HG03135 (cell line): Measurements from ENCODE around the gene ATP7B.
"Not testable (repeated sequence)": the region's sequence is repeated elsewhere in the genome, so short reads cannot be mapped to it uniquely, and the experiment has no call there.

Experiments
- ATAC-seq: cut with Tn5 transposase; IDR thresholded peaks from one replicate; pipeline ENCODE4 v1.9.1; 2021; ENCODE audit warnings: mild to moderate bottlenecking, moderate library complexity; ENCODE audit not compliant: unreplicated experiment

ATP7B gene

DNA sequence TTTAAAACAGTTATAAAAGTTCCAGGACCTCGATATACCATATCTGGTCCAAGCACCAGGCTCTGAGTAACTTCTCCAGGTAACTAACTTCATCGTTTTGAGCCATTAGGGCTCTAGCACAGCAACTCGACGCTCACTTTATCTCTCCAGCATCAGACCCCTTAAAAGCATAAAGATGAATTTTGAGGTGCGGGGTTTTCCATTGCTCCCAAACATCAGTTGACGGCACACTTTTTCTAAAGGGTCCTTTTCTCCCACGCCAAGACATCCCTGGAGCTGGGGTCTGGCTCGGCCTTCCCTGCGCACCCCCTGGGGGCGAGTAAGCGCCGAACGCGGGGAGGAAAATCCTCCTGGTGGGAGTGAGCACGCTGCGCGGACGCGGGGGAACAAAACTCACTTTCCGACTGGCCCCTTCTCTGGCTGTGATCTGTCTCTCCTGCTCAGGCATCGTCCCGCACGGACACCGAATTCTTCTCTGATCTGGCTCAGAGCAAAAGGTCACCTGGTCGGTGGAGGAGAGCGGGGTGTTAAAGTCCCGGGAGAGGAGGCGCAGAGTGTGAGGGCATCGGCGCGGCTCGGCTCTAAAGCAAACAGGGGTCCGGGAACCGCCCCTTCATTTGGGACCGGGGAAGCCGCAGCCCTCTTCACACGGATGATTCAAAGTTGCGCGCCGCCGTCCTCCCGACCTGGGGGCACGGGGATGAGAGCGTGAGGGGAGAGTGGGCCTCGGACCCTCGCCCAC is at the start of gene ATP7B:
Gene ATP7B, minus strand, starts transcription at position 561 of the 742 bp plus-strand sequence. Its CDS starts 113 bp downstream, at position 448.
- peak; percentile 11 for ATAC-seq

DNA sequence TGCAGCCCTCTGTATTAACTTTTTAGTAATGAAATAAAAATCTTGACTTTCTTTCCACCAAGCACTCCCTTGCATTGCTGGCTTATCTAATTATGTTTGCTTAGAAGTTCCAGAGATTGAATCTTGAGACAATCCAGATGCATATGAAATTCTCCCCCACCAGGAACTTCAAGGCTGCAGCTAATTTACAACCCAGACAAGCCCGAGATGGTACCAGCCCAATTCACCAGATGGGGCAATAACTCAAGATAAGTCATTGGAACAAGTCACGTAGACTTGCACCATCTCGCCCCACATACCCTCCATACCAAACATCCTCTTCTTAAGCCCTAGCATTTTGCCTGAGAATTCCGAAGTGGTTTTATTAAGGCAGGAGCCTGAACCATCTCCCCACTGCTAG is 42.2 kb upstream of the ATP7B start:
- no peak for ATAC-seq

DNA sequence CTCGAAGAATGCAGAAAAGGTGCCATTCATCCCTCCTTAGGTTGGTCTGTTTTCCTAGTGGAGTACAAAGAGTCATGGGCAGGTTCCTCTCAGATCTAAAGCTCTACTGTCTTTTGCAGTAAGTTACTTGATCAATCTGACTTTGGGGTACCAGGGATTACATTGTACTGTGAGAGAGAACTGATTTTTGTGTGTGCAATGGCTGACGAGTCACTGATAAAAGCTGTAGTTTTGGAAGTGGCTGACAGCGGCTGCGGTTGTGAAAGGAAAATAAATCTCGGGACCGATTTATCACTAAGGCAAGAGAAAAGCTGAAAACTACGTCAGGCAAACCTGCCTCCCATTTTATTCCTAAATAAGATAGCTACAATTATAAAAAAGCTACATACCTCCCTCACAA is 40.1 kb upstream of the ATP7B start:
- ATAC-seq = no peak

DNA sequence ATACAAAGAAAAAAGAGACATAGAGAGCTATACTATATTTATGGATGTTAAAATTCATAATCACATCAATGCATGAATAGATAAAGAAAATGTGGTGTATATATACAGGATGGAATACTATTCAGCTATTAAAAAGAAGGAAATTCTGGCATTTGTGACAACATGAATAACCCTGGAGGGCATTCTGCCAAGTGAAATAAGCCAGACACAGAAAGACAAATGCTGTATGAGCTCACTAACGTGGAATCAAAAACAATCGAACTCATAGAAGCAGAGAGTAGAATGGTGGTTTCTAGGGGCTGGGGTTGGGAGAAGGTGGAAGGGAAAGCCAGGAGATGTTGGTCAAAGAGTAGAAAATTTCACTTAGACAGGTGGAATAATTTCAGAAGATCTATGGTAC is 37.3 kb upstream of the ATP7B start:
- no peak for ATAC-seq

DNA sequence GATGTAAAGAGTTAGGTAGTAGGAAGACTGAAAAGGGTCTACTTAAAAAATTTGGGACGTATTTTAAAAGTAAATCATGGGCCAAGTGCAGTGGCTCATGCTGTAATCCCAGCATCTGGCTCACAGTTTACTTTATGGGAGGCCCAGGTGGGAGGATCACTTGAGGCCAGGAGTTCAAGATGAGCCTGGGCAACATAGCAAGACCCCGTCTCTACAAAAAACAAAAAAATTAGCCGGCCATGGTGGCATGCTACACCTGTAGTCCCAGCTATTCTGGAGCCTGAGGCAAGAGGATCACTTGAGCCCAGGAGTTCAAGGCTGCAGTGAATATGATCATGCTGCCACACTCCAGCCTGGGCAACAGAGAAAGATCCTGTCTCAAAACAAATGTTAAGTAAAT is 36.2 kb upstream of the ATP7B start:
- ATAC-seq = no peak

DNA sequence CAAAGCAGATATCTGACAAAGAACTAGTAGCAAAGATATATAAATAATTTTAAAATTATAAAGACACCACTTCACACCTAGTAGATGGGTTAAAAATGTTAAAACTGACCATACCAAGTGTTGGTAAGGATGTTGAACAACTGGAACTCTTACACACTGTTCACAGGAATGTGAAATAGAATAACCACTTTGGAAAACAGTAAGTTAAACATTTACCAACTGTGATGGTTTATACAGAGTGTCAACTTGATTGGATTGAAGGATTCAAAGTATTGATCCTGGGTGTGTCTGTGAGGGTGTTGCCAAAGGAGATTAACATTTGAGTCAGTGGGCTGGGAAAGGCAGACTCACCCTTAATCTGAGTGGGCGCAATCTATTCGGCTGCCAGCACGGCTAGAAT is 32.4 kb upstream of the ATP7B start:
- ATAC-seq = no peak

DNA sequence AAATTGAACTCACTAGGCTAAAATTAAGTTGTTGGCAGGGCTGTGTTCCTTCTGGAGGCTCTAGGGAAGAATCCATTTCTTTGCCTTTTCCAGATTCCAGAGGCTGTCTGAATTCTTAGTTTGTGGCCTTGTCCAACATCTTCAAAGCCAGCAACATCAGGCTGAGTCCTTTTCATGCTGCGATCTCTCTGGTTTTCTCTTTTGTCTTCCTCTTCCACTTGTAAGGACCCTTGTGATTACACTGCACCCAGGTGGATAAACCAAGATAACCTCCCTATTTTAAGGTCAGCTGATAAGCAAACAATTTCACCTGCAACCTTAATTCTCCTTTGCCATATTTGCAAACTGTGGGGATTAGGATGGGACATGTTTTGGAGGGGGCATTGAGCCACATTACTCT is 24.8 kb upstream of the ATP7B start:
- ATAC-seq = no peak

DNA sequence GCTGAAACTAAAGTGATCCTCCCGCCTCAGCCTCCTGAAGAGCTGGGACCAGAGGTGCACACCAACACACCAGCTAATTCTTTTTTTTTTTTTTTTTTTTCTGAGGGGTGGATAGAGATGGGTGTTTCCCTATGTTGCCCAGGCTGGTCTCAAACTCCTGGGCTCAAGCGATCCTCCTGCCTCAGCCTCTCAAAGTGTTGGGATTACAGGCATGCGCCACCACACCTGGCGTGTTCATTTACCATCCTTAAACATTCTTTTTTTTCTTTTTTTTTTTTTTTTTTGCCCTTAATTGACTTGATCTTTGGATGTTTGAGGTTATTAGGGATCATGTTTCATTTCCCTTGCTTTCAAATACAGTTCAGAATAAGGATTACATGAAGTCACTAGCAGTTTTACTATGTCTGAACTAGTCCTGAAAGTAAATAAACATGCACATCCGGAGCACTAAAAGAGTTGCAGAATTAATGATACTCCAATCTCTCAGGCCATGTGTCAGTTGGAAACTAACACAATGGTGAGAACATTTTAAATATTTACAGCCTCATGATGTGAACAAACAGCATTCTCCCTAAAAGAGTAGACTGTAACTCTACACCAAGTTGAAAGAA is 23.5 kb upstream of the ATP7B start:
- no peak for ATAC-seq

DNA sequence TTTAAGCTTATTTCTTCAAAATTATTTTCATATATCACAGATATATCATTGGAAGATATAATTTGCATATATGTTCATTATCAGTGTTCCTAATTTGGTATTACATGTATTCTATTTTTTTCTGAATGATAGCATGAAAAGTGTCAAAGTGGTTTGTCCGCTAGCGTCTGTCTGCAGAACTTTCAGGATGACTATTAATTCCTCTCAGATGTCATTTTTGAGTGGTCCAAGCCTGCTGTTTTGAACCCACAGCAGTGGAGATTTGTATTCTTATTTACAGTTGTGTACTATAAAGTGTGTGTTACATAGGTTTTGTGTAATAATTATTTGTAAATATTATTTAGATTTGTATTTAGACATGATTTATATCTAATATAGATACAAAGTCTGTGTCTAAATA is 21.8 kb upstream of the ATP7B start:
- no peak for ATAC-seq

DNA sequence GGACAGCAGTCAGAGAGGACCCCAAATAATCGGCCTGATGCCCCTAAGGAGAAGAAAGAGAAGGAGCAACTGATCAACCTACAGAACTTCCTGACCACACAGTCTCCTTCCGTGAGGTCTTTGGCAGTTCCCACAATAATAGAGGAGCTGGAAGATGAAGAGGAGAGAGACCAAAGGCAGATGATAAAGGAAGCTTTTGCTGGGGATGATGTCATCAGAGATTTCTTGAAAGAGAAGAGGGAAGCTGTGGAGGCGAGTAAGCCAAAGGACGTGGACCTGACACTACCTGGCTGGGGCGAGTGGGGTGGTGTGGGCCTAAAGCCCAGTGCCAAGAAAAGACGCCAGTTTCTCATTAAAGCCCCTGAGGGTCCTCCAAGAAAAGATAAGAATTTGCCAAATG is 19.2 kb upstream of the ATP7B start:
- not testable (repeated sequence) for ATAC-seq

DNA sequence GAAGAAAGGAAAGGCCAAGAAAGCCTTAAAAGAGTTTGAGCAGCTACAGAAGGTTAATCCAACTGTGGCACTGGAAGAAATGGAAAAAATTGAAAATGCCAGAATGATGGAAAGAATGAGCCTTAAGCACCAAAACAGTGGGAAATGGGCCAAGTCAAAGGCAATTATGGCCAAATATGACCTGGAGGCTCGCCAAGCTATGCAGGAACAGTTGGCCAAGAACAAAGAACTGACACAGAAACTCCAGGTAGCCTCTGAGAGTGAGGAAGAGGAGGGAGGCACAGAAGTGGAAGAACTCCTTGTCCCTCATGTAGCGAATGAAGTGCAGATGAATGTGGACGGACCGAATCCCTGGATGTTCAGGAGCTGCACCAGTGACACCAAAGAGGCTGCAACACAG is 18.3 kb upstream of the ATP7B start:
- no peak for ATAC-seq

DNA sequence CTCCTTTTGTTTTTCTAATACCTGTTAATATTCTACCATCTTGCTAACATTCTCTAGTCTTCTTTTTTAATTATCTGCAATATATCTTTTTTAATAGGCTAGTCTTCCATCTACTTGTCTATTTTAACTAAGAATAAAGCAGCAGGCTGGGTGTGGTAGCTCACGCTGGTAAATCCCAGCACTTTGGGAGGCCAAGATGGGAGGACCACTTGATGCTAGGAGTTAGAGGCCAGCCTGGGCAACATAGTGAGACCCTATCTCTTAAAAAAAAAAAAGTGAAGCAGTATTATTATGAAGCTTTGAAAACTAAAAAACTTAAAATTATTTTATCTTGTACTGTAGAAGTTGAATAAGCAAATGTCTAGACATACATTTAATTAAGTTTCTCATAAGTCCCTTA is 16.6 kb upstream of the ATP7B start:
- ATAC-seq = no peak

DNA sequence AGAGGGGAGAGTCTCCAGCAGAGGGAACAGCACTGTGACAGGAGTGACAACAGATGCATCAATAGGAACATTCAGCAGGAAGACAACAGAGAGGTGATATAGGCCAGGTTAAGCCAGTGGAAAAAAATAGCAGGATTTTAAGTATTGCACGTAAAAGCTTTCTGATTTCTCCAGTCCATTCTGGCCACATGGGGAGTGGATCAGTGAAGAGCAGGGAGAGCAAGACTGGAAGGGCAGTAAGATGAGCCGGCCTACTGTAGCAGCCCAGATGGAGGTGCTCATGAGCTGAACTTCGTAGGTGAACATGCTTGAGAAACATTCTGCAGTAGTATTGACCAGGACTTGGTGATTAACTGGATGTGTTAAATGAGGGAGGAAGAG is 15.0 kb upstream of the ATP7B start:
- no peak for ATAC-seq

DNA sequence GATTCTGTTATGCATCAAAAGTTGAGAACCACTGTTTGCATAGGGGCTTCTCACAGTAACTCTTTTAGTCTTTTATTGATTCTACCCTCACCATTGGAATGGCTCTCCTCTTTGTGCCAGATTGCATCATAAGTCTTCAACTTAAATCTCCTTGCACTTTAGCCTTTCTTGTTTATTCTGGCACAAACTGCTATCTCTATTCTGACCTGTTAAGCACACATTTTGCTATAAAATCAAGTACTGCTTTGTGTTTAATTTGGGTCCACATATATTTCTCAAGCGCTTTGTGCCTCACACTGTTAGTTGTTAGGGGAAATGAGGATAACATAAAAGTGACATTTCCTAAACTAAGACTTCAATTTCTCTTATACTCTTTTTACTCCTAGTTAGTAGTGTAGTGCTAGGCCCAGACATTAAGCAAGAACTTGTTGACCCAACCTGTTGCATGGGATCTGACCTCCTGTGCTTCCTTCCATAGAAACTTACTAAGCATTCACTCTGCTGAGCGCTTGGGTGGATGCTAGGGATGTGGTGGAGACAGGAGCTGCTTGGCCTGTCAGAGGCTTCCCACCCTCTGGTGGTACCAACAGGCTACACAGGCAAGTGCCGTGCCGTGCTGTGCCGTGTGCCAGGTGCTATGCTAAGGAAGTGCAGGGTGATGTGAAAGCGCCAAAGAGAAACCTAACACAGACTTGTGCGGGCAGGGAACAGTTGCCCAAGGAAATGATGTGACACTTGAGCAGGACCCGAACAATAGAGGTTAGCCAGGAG is 14.4 kb upstream of the ATP7B start:
- no peak for ATAC-seq

DNA sequence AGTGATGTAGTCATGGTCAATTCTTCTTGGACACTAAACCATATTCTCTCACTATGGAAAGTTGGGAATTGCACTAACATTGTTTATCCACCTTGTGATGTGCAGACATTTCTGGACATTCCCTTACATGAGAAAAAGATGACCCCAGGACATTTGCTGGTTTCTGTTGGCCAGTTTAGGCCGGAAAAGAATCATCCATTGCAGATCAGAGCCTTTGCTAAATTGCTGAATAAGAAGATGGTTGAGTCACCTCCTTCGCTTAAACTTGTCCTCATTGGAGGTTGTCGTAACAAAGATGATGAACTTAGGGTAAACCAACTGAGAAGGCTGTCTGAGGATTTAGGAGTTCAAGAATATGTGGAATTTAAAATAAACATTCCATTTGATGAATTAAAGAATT is 13.2 kb upstream of the ATP7B start, which contains the start of gene UTP14C:
Gene UTP14C, plus strand, starts transcription at position 211 of the 400 bp plus-strand sequence. CDS start 4,114 bp downstream, outside the sequence.
- ATAC-seq = no peak

DNA sequence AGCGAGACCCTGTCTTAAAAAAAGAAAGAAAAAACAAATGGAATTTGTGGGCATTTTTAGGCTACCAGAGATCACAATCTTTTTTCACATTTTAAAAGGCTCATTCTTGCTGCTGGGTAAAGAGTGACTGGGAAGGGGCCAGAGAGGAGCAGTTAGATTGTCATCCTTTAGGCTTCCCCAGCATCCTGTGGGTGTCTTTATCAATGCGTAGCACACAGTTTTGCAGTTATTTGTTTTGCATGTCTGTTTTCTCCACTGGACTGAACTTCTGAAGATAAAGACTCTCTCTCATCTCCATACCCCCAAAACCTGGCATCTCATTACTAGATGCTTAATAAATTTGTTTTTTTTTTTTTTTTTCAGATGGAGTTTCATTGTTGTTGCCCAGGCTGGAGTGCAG is 11.1 kb upstream of the ATP7B start:
- no peak for ATAC-seq

DNA sequence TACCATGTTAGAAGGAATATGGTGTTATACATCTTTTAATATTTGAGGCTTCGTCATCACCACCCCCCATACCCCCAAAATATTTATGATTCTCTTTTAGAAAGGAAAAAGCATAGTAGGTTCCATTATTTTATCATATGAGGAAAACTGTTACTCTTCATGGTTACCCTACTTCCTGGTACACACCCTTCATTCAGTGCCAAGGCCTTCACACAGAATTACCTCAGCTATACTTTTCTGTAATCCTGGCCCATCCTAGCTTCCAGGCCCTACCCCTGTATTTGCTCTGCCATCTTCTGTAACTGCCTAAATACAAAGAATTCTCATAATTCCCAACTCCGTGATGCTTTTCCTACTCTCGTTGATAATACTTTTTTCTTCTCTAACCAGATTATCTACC is 8.9 kb upstream of the ATP7B start:
- no peak for ATAC-seq

DNA sequence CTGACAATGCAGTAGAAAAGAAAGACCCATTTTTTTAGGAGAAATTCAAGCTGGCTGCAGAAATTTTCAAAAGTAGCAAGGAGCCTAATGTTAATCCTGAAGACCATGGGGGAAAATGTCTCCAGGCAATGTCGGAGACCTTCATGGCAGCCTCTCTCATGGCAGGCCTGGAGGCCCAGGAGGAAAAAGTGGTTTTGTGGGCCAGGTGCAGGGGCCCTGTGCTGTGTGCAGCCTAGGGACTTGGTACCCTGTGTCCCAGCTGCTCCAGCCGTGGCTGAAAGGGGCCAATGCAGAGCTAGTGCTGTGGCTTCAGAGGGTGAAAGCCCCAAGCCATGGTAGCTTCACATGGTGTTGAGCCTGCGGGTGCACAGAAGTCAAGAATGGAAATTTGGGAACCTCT is 5.0 kb upstream of the ATP7B start:
- no peak for ATAC-seq

DNA sequence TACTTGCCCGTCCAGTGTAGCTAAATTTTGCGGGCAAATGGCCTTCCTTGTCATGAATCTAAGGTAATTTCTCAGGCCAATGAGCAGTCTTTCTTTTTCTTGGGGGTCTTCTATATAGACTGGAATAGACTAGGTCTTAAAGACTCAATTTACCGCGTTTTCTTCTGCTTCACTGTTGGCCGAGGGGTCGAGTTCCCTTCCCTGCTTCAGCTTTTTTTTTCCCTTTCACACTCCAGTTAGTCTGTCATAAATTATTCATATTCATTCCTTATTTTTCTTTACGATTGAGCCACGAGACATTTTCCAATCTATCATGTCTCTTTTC is 1.2 kb upstream of the ATP7B start:
- no peak for ATAC-seq

DNA sequence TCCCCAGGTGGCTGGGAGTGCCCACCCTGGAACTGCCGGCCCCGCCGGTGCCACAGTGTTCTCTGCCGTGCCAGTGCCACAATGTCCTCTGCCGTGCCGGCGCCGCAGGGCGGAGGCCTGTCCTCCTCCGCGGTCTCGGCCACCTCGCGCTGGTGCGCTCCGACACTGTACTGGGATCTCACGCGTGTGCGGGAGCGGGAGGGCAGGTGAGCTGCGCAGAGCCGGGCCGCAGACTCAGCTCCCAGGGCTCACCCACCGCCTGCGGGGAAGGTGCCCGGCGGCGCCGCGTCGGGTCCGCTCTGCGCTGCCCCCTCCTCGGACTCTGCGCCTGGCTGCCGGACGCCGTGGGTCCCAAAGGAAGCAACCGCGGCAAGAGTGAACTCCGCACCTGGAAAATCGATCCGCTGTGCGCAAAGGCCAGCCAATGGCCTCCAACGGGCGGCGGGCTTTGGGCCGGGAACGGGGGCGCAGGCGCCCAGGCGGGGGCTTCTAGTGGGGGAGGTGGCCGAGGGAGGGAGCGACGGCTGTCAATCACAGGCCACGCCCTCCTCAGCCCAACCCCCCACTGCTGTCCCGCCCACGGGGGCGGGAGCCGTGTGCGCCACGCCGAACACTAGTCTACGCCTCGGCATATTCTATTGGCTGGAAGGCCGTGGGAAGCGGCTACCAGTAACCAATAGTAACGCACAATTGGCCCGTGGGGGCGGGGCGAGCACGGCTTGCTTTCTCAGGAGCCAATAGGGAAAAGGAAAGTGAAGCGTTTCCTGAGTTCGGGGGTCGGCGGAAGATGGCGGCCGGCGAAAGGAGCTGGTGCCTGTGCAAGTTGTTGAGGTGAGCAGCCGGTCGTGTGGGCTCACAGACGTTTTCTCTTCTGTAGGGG is 622 bp upstream of the ATP7B start, which contains the start of gene ALG11:
Gene ALG11, plus strand, starts transcription at position 767 of the 880 bp plus-strand sequence. Its CDS starts 21 bp downstream, at position 788.
- peak; percentile 99 for ATAC-seq

DNA sequence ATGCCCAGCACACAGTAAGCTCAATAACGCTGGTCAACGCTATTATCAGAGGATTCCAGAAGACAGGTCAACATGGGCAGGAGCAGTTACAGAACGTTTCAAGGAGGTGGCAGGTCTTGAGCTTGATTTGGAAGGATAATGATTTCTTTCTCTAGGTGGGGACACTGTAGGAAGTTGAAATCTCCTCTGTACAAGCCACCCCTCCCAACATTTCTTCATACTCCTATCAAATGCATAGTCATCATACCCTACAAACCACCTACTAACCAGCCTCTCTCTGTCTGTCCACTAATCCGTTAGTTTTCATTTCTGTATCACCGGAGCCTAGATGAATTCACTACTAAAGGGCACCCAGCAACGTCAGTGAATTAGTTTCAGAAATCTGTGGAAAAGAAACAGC is 1.3 kb downstream of the ATP7B start:
- no peak for ATAC-seq
